ENCODE results near the gene MTIF3. TPM values are rescaled to one million over a fixed set of nuclear protein-coding genes. Genes with fewer than 3 reads are reported as not detected.
A peak's percentile ranks its signal among the peaks of the same experiment; 100 is the strongest.

Gene MTIF3
- total RNA-seq (2012; rRNA removed) = 56.0 and 56.8 TPM in 2 replicates

DNA sequence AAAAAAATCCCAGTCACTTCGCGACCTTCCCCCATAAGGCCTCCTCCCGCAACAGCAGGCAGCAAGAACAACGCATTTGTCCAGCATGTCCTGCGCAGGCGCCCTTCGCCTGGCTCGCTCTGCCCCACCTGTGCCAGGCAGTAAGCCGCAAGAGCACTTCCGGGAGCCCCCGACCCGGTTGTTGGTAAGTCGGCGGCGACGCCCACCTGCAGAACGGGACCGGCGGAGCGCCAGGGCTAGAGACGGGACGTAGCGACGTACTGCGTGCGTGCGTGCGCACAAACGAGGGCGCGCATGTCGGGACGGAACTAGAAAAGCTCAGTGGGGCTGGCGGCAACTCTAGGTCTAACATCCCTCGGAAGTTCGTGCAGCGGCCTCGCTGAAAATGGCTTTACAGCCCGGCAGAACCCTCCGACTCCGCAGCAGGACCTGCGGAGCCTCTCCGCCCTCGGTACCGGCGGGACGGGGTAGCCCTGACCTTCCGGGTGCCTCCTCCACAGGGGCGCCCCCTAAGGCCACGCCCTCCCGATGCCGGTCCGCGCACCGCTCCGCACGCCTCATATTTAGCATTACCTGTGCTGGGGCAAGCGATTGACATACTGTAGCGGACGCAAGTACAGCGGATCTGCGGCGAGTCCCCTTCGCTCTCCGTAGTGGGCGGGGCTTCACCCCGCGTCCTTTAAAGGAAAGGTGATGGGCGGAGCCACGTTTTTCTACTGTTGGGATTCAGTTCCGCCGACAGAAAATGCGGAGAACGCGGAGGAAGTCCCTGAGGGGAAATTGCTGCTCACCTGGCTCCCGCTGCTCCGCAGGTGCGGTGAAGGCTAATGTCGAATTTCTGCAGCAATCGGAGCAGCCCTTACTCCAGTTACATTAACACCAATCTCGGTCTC lies at the start of gene MTIF3:
Gene MTIF3 (minus strand): TSS at position 629 of the 893 bp plus-strand sequence. CDS start 10,116 bp downstream, outside the sequence.
- H3K27me3 ChIP-seq (ENCODE audit: control insufficient read depth, insufficient read depth, low read length) = peaks cover 16% of the 10 kb centered on the region
- H3K9ac ChIP-seq (ENCODE audit: low read depth, low read length) = peak within 1 kb of the TSS; percentile 95
- peak within 1 kb of the TSS; percentile 91 for H3K4me2 ChIP-seq (ENCODE audit: low read length)
- no peaks in the 10 kb centered on the region for H3K9me3 ChIP-seq (replicated peaks; ENCODE audit: low read length)
- H3K4me1 ChIP-seq (ENCODE audit: control insufficient read depth, insufficient read depth, low read length) = peaks cover 12% of the 10 kb centered on the region
- peak within 1 kb of the TSS; percentile 96 for H3K4me3 ChIP-seq (ENCODE audit: low read length)
- H3K36me3 ChIP-seq (ENCODE audit: insufficient read depth, low read length) = no peaks in the 10 kb centered on the region

- Histone ChIP-seq H3K27me3 (ENCODE audit: control insufficient read depth, insufficient read depth, low read length) (peaks cover 6% of the 10 kb centered on the region), H3K4me3 (ENCODE audit: low read length) (no peak overlapping the region), H3K36me3 (ENCODE audit: insufficient read depth, low read length) (no peaks in the 10 kb centered on the region), H3K4me1 (ENCODE audit: control insufficient read depth, insufficient read depth, low read length) (no peaks in the 10 kb centered on the region), H3K4me2 (ENCODE audit: low read length) (no peak overlapping the region), H3K9me3 (replicated peaks; ENCODE audit: low read length) (no peaks in the 10 kb centered on the region), H3K9ac (ENCODE audit: low read depth, low read length) (no peak overlapping the region)
Measured at GRCh38 chr13:27497563-27498230, 47.3 kb upstream of the MTIF3 start.

- Histone ChIP-seq H3K36me3 (ENCODE audit: insufficient read depth, low read length) (no peaks in the 10 kb centered on the region), H3K4me3 (ENCODE audit: low read length) (no peak overlapping the region), H3K9me3 (replicated peaks; ENCODE audit: low read length) (no peaks in the 10 kb centered on the region), H3K4me1 (ENCODE audit: control insufficient read depth, insufficient read depth, low read length) (no peaks in the 10 kb centered on the region), H3K27me3 (ENCODE audit: control insufficient read depth, insufficient read depth, low read length) (peaks cover 3% of the 10 kb centered on the region), H3K4me2 (ENCODE audit: low read length) (no peak overlapping the region), H3K9ac (ENCODE audit: low read depth, low read length) (no peak overlapping the region)
Measured at GRCh38 chr13:27496536-27497273, 46.3 kb upstream of the MTIF3 start.

DNA sequence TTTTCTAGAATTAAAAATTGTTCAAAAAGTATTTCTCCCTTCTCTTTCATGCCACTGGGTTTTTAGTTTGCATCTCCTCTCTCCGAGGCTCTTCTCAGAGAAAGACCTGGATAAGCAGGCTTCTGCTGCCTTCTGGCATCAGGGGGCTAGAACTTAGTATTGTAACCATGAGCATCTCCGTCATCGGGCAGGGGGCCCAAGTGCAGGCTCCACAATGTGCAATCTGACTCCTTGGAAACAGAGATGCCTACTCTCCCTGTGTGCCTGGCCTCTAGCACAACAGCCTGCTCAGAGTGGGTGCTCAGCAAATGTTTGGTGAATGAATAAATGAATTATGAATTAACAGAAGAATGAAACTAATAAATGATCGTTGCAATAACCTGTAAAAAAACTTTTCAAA lies 45.6 kb upstream of the MTIF3 start:
- Histone ChIP-seq H3K4me1 (ENCODE audit: control insufficient read depth, insufficient read depth, low read length) (no peaks in the 10 kb centered on the region), H3K27me3 (ENCODE audit: control insufficient read depth, insufficient read depth, low read length) (peaks cover 3% of the 10 kb centered on the region), H3K4me2 (ENCODE audit: low read length) (no peak overlapping the region), H3K9me3 (replicated peaks; ENCODE audit: low read length) (no peaks in the 10 kb centered on the region), H3K9ac (ENCODE audit: low read depth, low read length) (no peak overlapping the region), H3K36me3 (ENCODE audit: insufficient read depth, low read length) (no peaks in the 10 kb centered on the region), H3K4me3 (ENCODE audit: low read length) (no peak overlapping the region)

DNA sequence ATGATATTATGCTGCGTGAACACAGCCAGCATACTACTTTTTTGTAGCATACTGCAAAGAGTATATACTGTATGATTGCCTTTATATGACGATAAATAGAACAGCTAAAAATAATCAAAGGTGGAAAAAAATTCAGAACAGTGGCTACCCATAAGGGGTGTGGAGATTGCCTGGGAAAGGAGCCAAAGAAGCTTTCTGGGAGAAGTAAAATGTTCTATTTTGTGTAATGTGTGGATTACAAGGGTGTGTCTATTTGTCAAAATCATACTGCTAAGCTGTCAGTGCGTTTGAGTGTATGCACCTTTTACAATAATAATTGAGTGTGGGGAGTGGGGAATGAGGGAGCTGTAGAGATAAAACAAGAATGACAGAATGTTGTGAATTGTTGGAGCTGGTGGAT lies 45.2 kb upstream of the MTIF3 start:
- H3K9ac ChIP-seq (ENCODE audit: low read depth, low read length) = no peak overlapping the region
- H3K4me2 ChIP-seq (ENCODE audit: low read length) = no peak overlapping the region
- H3K9me3 ChIP-seq (replicated peaks; ENCODE audit: low read length) = no peaks in the 10 kb centered on the region
- H3K4me3 ChIP-seq (ENCODE audit: low read length) = no peak overlapping the region
- H3K27me3 ChIP-seq (ENCODE audit: control insufficient read depth, insufficient read depth, low read length) = peaks cover 3% of the 10 kb centered on the region
- no peaks in the 10 kb centered on the region for H3K36me3 ChIP-seq (ENCODE audit: insufficient read depth, low read length)
- H3K4me1 ChIP-seq (ENCODE audit: control insufficient read depth, insufficient read depth, low read length) = no peaks in the 10 kb centered on the region

GRCh38 chr13:27493981-27494380 lies 43.6 kb upstream of the MTIF3 start:
- H3K9ac ChIP-seq (ENCODE audit: low read depth, low read length) = no peak overlapping the region
- peaks cover 6% of the 10 kb centered on the region for H3K27me3 ChIP-seq (ENCODE audit: control insufficient read depth, insufficient read depth, low read length)
- no peaks in the 10 kb centered on the region for H3K9me3 ChIP-seq (replicated peaks; ENCODE audit: low read length)
- H3K4me1 ChIP-seq (ENCODE audit: control insufficient read depth, insufficient read depth, low read length) = no peaks in the 10 kb centered on the region
- no peaks in the 10 kb centered on the region for H3K36me3 ChIP-seq (ENCODE audit: insufficient read depth, low read length)
- no peak overlapping the region for H3K4me3 ChIP-seq (ENCODE audit: low read length)
- no peak overlapping the region for H3K4me2 ChIP-seq (ENCODE audit: low read length)

GRCh38 chr13:27489456-27489855 lies 39.1 kb upstream of the MTIF3 start:
- no peak overlapping the region for H3K9ac ChIP-seq (ENCODE audit: low read depth, low read length)
- no peak overlapping the region for H3K4me2 ChIP-seq (ENCODE audit: low read length)
- no peak overlapping the region for H3K4me3 ChIP-seq (ENCODE audit: low read length)
- no peaks in the 10 kb centered on the region for H3K9me3 ChIP-seq (replicated peaks; ENCODE audit: low read length)
- no peaks in the 10 kb centered on the region for H3K36me3 ChIP-seq (ENCODE audit: insufficient read depth, low read length)
- H3K27me3 ChIP-seq (ENCODE audit: control insufficient read depth, insufficient read depth, low read length) = peaks cover 14% of the 10 kb centered on the region
- no peaks in the 10 kb centered on the region for H3K4me1 ChIP-seq (ENCODE audit: control insufficient read depth, insufficient read depth, low read length)

DNA sequence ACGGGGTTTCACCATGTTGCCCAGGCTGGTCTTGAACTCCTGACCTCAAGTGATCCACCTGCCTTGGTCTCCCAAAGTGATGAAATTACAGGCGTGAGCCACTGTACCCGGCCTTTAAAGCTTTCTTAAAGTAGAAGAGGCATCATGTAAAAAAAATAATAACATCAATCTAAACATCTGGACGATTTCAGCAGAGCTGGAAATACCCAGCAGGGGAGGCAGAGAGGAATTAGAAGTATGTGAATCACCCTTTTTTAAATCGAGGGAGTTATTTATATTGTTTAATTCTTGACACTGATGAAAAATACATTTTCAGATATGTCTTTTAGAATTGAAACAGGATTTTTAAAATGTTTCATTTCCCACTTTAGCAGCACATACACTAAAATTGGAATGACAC lies 37.4 kb upstream of the MTIF3 start:
- Histone ChIP-seq H3K27me3 (ENCODE audit: control insufficient read depth, insufficient read depth, low read length) (peaks cover 10% of the 10 kb centered on the region), H3K9ac (ENCODE audit: low read depth, low read length) (no peak overlapping the region), H3K4me3 (ENCODE audit: low read length) (no peak overlapping the region), H3K4me1 (ENCODE audit: control insufficient read depth, insufficient read depth, low read length) (no peaks in the 10 kb centered on the region), H3K4me2 (ENCODE audit: low read length) (no peak overlapping the region), H3K9me3 (replicated peaks; ENCODE audit: low read length) (no peaks in the 10 kb centered on the region), H3K36me3 (ENCODE audit: insufficient read depth, low read length) (no peaks in the 10 kb centered on the region)

- Histone ChIP-seq H3K4me3 (ENCODE audit: low read length) (no peak overlapping the region), H3K9me3 (replicated peaks; ENCODE audit: low read length) (no peaks in the 10 kb centered on the region), H3K9ac (ENCODE audit: low read depth, low read length) (no peak overlapping the region), H3K27me3 (ENCODE audit: control insufficient read depth, insufficient read depth, low read length) (peaks cover 20% of the 10 kb centered on the region), H3K4me1 (ENCODE audit: control insufficient read depth, insufficient read depth, low read length) (no peaks in the 10 kb centered on the region), H3K36me3 (ENCODE audit: insufficient read depth, low read length) (no peaks in the 10 kb centered on the region), H3K4me2 (ENCODE audit: low read length) (no peak overlapping the region)
Measured at GRCh38 chr13:27483421-27483820, 33.1 kb upstream of the MTIF3 start.

GRCh38 chr13:27482983-27483382 lies 32.6 kb upstream of the MTIF3 start:
- H3K27me3 ChIP-seq (ENCODE audit: control insufficient read depth, insufficient read depth, low read length) = peaks cover 16% of the 10 kb centered on the region
- H3K4me2 ChIP-seq (ENCODE audit: low read length) = no peak overlapping the region
- no peak overlapping the region for H3K9ac ChIP-seq (ENCODE audit: low read depth, low read length)
- H3K4me3 ChIP-seq (ENCODE audit: low read length) = no peak overlapping the region
- no peaks in the 10 kb centered on the region for H3K36me3 ChIP-seq (ENCODE audit: insufficient read depth, low read length)
- no peaks in the 10 kb centered on the region for H3K9me3 ChIP-seq (replicated peaks; ENCODE audit: low read length)
- no peaks in the 10 kb centered on the region for H3K4me1 ChIP-seq (ENCODE audit: control insufficient read depth, insufficient read depth, low read length)

- Histone ChIP-seq H3K4me3 (ENCODE audit: low read length) (no peak overlapping the region), H3K36me3 (ENCODE audit: insufficient read depth, low read length) (no peaks in the 10 kb centered on the region), H3K9me3 (replicated peaks; ENCODE audit: low read length) (no peaks in the 10 kb centered on the region), H3K9ac (ENCODE audit: low read depth, low read length) (no peak overlapping the region), H3K27me3 (ENCODE audit: control insufficient read depth, insufficient read depth, low read length) (peaks cover 21% of the 10 kb centered on the region), H3K4me2 (ENCODE audit: low read length) (no peak overlapping the region), H3K4me1 (ENCODE audit: control insufficient read depth, insufficient read depth, low read length) (no peaks in the 10 kb centered on the region)
Measured at GRCh38 chr13:27481766-27482165, 31.4 kb upstream of the MTIF3 start.

All from skeletal muscle satellite cell (primary cell).